ENCODE data around the gene FAM184B. TPM values are rescaled to one million over a fixed set of nuclear protein-coding genes. Genes with fewer than 3 reads are reported as not detected.

The FAM184B gene
- total and polyA plus RNA-seq, 2 of the 4 experiments (the other 2 are of a cell fraction), result 0.07 to 0.18 TPM

DNA sequence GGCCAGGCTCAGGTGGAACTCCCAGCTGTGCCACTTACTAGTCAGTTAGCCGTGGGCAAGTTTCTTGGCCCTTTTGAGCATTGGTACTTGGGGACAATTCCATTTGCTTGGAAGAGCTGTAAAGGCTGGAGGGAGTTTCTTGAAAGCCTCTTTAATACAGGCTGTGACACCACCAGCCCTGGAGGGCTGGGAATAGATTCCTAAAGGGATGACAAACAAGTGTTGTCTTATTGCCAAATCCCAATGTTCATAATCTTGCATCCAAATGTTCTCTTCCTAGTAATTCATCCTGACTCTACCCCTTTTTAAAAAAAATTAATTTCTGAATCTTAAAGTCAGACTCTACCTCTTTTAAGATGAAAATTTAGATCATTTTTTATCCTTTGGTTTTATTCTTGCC, 181.6 kb downstream of the FAM184B start:
- Histone ChIP-seq H3K23ac (ENCODE audit: low read depth, low read length) (no peak overlapping the region), H3K14ac (replicated peaks; ENCODE audit: low read depth, low read length) (no peak overlapping the region), H3K4me1 (ENCODE audit: control insufficient read depth, insufficient read depth, low read length) (no peaks in the 10 kb centered on the region), H4K20me1 (ENCODE audit: insufficient read depth, low read length) (no peaks in the 10 kb centered on the region), H3K79me1 (ENCODE audit: low read depth in 1 of 2, low read length in 2 of 2) (no peaks in the 10 kb centered on the region), H3K18ac (ENCODE audit: low read depth, low read length) (no peak overlapping the region), H2BK5ac (ENCODE audit: low read depth, low read length, poor library complexity, severe bottlenecking) (no peak overlapping the region), H2AFZ (replicated peaks; ENCODE audit: low read length, poor library complexity) (no peak overlapping the region), H2BK20ac (ENCODE audit: low read depth, low read length) (no peak overlapping the region), H3K9me1 (ENCODE audit: insufficient read depth, low read length) (0 out of 2 replicates have a peak, but pooled peaks cover 2% of the 10 kb centered on the region), H3K36me3 (ENCODE audit: control insufficient read depth, insufficient read depth, low read length) (peaks cover 29% of the 10 kb centered on the region), H2AK5ac (ENCODE audit: low read depth, low read length) (no peak overlapping the region), H3K9me3 (ENCODE audit: control insufficient read depth, insufficient read depth, low read length) (no peaks in the 10 kb centered on the region), H3K4ac (ENCODE audit: low read depth, low read length) (no peak overlapping the region), H3K9ac (ENCODE audit: low read depth, low read length) (no peak overlapping the region), H3K4me3 (ENCODE audit: insufficient read depth, low read depth, low read length) (no peak overlapping the region), H3K56ac (ENCODE audit: extremely low read depth, insufficient read depth, low read length) (no peak overlapping the region), H3K4me2 (ENCODE audit: low read depth, low read length) (no peak overlapping the region), H2BK15ac (ENCODE audit: low read depth, low read length) (no peak overlapping the region), H2BK120ac (ENCODE audit: low read depth, low read length) (no peak overlapping the region), H2AK9ac (replicated peaks; ENCODE audit: low read depth, low read length, poor library complexity) (no peak overlapping the region), H3K27ac (ENCODE audit: insufficient read depth, low read length) (no peak overlapping the region), H4K5ac (ENCODE audit: low read depth, low read length) (no peak overlapping the region), H4K91ac (ENCODE audit: insufficient read depth, low read depth, low read length) (no peak overlapping the region), H4K8ac (ENCODE audit: low read depth in 2 of 2, low read length in 2 of 2) (no peak overlapping the region), H3K27me3 (ENCODE audit: control insufficient read depth, insufficient read depth, low read length) (no peaks in the 10 kb centered on the region)
- CTCF ChIA-PET, result no interaction called here
- DNase-seq, result no peak
- no CpG with 5 or more reads among the region's 1 CpG for WGBS, 2 experiments (ENCODE audit: extremely low coverage in 2 of 2, insufficient read length in 1 of 2)
- in situ Hi-C loops (cut with MboI; ENCODE audit: low sequenced_read_pairs) (loop anchor here (25.0 kb wide), 2 partner anchors 212 to 412 kb away; partner anchors contain the start of genes DCAF16, LCORL and NCAPG), intact Hi-C loops (cut with micrococcal nuclease) (no loop called here), dilution Hi-C loops (cut with HindIII; ENCODE audit: low sequenced_read_pairs, unreplicated experiment) (no loop called here)
- ATAC-seq (ENCODE audit: low read depth), result no peak
- TF ChIP-seq, protein P1, sequence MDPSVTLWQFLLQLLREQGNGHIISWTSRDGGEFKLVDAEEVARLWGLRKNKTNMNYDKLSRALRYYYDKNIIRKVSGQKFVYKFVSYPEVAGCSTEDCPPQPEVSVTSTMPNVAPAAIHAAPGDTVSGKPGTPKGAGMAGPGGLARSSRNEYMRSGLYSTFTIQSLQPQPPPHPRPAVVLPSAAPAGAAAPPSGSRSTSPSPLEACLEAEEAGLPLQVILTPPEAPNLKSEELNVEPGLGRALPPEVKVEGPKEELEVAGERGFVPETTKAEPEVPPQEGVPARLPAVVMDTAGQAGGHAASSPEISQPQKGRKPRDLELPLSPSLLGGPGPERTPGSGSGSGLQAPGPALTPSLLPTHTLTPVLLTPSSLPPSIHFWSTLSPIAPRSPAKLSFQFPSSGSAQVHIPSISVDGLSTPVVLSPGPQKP (IDR thresholded peaks at IDR 0.05; ENCODE audit: borderline replicate concordance, low read depth, low read length), result no peak
- no peak for TF ChIP-seq SMC3 (IDR thresholded peaks at IDR 0.05; ENCODE audit: low read depth, low read length)
- TF ChIP-seq, protein P2, sequence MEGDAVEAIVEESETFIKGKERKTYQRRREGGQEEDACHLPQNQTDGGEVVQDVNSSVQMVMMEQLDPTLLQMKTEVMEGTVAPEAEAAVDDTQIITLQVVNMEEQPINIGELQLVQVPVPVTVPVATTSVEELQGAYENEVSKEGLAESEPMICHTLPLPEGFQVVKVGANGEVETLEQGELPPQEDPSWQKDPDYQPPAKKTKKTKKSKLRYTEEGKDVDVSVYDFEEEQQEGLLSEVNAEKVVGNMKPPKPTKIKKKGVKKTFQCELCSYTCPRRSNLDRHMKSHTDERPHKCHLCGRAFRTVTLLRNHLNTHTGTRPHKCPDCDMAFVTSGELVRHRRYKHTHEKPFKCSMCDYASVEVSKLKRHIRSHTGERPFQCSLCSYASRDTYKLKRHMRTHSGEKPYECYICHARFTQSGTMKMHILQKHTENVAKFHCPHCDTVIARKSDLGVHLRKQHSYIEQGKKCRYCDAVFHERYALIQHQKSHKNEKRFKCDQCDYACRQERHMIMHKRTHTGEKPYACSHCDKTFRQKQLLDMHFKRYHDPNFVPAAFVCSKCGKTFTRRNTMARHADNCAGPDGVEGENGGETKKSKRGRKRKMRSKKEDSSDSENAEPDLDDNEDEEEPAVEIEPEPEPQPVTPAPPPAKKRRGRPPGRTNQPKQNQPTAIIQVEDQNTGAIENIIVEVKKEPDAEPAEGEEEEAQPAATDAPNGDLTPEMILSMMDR (conservative IDR thresholded peaks at IDR 0.05; ENCODE audit: low read depth, low read length), result no peak
- TF ChIP-seq POLR2A (IDR thresholded peaks at IDR 0.05; ENCODE audit: low read depth, low read length), result no peak
- TF ChIP-seq MXI1 (IDR thresholded peaks at IDR 0.05; ENCODE audit: borderline replicate concordance, low read depth, low read length), result no peak
- TF ChIP-seq FOS (IDR thresholded peaks at IDR 0.05; ENCODE audit: low read depth, low read length), result no peak
- no peak for TF ChIP-seq CHD1 (IDR thresholded peaks at IDR 0.05; ENCODE audit: low read depth, low read length)
- no peak for TF ChIP-seq RAD21 (IDR thresholded peaks at IDR 0.05; ENCODE audit: low read length)
- TF ChIP-seq RCOR1 (IDR thresholded peaks at IDR 0.05; ENCODE audit: insufficient replicate concordance, low read length), result no peak
- TF ChIP-seq, protein P3, sequence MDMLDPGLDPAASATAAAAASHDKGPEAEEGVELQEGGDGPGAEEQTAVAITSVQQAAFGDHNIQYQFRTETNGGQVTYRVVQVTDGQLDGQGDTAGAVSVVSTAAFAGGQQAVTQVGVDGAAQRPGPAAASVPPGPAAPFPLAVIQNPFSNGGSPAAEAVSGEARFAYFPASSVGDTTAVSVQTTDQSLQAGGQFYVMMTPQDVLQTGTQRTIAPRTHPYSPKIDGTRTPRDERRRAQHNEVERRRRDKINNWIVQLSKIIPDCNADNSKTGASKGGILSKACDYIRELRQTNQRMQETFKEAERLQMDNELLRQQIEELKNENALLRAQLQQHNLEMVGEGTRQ (IDR thresholded peaks at IDR 0.05; ENCODE audit: low read depth, low read length), result no peak
- TF ChIP-seq BHLHE40 (IDR thresholded peaks at IDR 0.05; ENCODE audit: low read depth, low read length), result no peak
- TF ChIP-seq MAFK (IDR thresholded peaks at IDR 0.05; ENCODE audit: low read depth, low read length), result no peak
- TF ChIP-seq CEBPB (IDR thresholded peaks at IDR 0.05; ENCODE audit: low read depth, low read length), result no peak
- no peak for TF ChIP-seq RFX5 (IDR thresholded peaks at IDR 0.05; ENCODE audit: low read depth, low read length)
- TF ChIP-seq NFE2L2 (IDR thresholded peaks at IDR 0.05; ENCODE audit: low read depth, low read length), result no peak
- TF ChIP-seq MAZ (IDR thresholded peaks at IDR 0.05; ENCODE audit: borderline replicate concordance, low read depth, low read length), result no peak
- POLR2A ChIA-PET (ENCODE audit: unreplicated experiment), result interaction anchor here (0.6 kb wide), 1 partner anchor 1461 kb away, joined by 18 read pairs; no protein-coding TSS in a partner anchor
- no TSS peak for BruUV-seq (replicated peaks)
